Small intestine (tissue), 7 donors: ENCODE measurements around the gene ALDH1L1. TPM values are rescaled to one million over a fixed set of nuclear protein-coding genes. Genes with fewer than 3 reads are reported as not detected.
"Not testable (repeated sequence)": the region's sequence is repeated elsewhere in the genome, so short reads cannot be mapped to it uniquely, and the experiment has no call there.

Experiments
- DNase-seq, 2 donors: peaks; one replicate each; pipeline versions ENCODE4 v3.0.0 to v3.0.0-alpha.2; 2013
- FAIRE-seq: peaks from 2 replicates; lab custom pipeline; 2012; peaks lifted over from hg19 to GRCh38; lab: Jason Lieb, UNC
- H3K27ac ChIP-seq, 3 donors: one replicate each; pipeline ENCODE4 v1.5.1; 2013; ENCODE audit warnings: low read length in 2 of 3, mild to moderate bottlenecking in 2 of 3, control low read depth in 1 of 3, inconsistent platforms in 1 of 3, low read depth in 1 of 3, moderate library complexity in 1 of 3
- H3K27me3 ChIP-seq, 3 donors: one replicate each; pipeline ENCODE4 v1.6.1; 2013; ENCODE audit warnings: low read length in 3 of 3, inconsistent platforms in 1 of 3; ENCODE audit not compliant: control insufficient read depth in 3 of 3, insufficient read depth in 3 of 3
- H3K36me3 ChIP-seq, 3 donors: one replicate each; pipeline ENCODE4 v1.6.1; 2013; ENCODE audit warnings: low read length in 3 of 3, inconsistent platforms in 1 of 3, low read depth in 1 of 3, mild to moderate bottlenecking in 1 of 3, moderate library complexity in 1 of 3; ENCODE audit not compliant: control insufficient read depth in 3 of 3, insufficient read depth in 2 of 3
- H3K4me1 ChIP-seq, 3 donors: one replicate each; pipeline ENCODE4 v1.6.1; 2013; ENCODE audit warnings: low read length in 2 of 3, inconsistent platforms in 1 of 3, low read depth in 1 of 3, mild to moderate bottlenecking in 1 of 3, moderate library complexity in 1 of 3; ENCODE audit not compliant: control insufficient read depth in 3 of 3, insufficient read depth in 2 of 3
- H3K4me3 ChIP-seq, 3 donors: one replicate each; pipeline ENCODE4 v1.5.1; 2013; ENCODE audit warnings: low read length in 3 of 3, control low read depth in 1 of 3, inconsistent platforms in 1 of 3, low read depth in 1 of 3, mild to moderate bottlenecking in 1 of 3, moderate library complexity in 1 of 3
- H3K9me3 ChIP-seq, 2 donors: one replicate each; pipeline ENCODE4 v1.6.1; 2013; ENCODE audit warnings: low read depth in 1 of 2, low read length in 1 of 2; ENCODE audit not compliant: control insufficient read depth in 2 of 2, insufficient read depth in 1 of 2
- WGBS, 3 donors: extraction: QIAGEN DNeasy Blood & Tissue Kit; methylation state at CpG; one replicate each; pipeline ENCODE4 v1.1.7; 2013; 5-methylcytosine and 5-hydroxymethylcytosine counted together
- polyA plus RNA-seq, 4 donors: library from polyadenylated mRNA; stranded (reverse) in 3 of 4; unstranded in 1 of 4; fragments of 200-250 nt in 3 of 4; fragments of 120-200 nt in 1 of 4; gene quantifications; one replicate each; pipeline versions ENCODE4 v1.2.1 to v1.2.3, GENCODE V29; 2013
- donor health status: healthy with polysubstance abuse.
- donor health status: control.
- donor health status: control.
- donor health status: Bipolar disorder and iron deficiency.
- donor health status: healthy.

The ALDH1L1 gene
- polyA plus RNA-seq, 4 donors, result 0.27 to 58.7 (median 2.5) TPM

- 94 to 97% (median 97%) methylated on average over 8 of the region's 8 CpGs for WGBS, 3 donors
- H3K27ac ChIP-seq, result no peak overlapping the region
- H3K36me3 ChIP-seq, result peaks cover 0 to 19% (median 0%) of the 10 kb centered on the region in 3 donors
- H3K9me3 ChIP-seq, result peaks cover 0 to 8% of the 10 kb centered on the region in 2 donors
- DNase-seq, result no peak
- no peak overlapping the region for H3K4me3 ChIP-seq
- H3K4me1 ChIP-seq, result no peaks in the 10 kb centered on the region
- no peaks in the 10 kb centered on the region for H3K27me3 ChIP-seq
- FAIRE-seq, result no peak
These were observed 112.4 kb downstream of the ALDH1L1 start for GRCh38 chr3:126067959-126068358.

GRCh38 chr3:126066676-126067075, 113.7 kb downstream of the ALDH1L1 start:
- H3K9me3 ChIP-seq, result not testable (repeated sequence)

GRCh38 chr3:126065876-126066275, 114.5 kb downstream of the ALDH1L1 start:
- no peaks in the 10 kb centered on the region for H3K27me3 ChIP-seq
- FAIRE-seq, result no peak
- peaks cover 0 to 25% (median 0%) of the 10 kb centered on the region in 3 donors for H3K36me3 ChIP-seq
- DNase-seq, result no peak
- H3K9me3 ChIP-seq, result peaks cover 0 to 4% of the 10 kb centered on the region in 2 donors
- no peak overlapping the region for H3K27ac ChIP-seq
- 92 to 97% (median 94%) methylated on average over 3 of the region's 3 CpGs for WGBS, 3 donors
- no peaks in the 10 kb centered on the region for H3K4me1 ChIP-seq
- H3K4me3 ChIP-seq, result no peak overlapping the region

More at GRCh38 chr3:126066676-126067075, 113.7 kb downstream of the ALDH1L1 start:
- H3K4me1 ChIP-seq, FAIRE-seq, H3K4me3 ChIP-seq, H3K27me3 ChIP-seq, H3K27ac ChIP-seq, DNase-seq: not testable (repeated sequence)
- H3K36me3 ChIP-seq, result peaks cover 0 to 24% (median 0%) of the 10 kb centered on the region in 3 donors
- WGBS, 3 donors, result 67 to 80% (median 74%) methylated on average over 6 of the region's 6 CpGs

- H3K4me1 ChIP-seq, result no peaks in the 10 kb centered on the region
- FAIRE-seq (no peak), DNase-seq (peak in 1 of 2 donors; percentile 86)
- H3K9me3 ChIP-seq, result peaks cover 0 to 4% of the 10 kb centered on the region in 2 donors
- no peaks in the 10 kb centered on the region for H3K27me3 ChIP-seq
- peaks cover 0 to 28% (median 0%) of the 10 kb centered on the region in 3 donors for H3K36me3 ChIP-seq
- no peak overlapping the region for H3K4me3 ChIP-seq
- WGBS, 3 donors, result 50 to 69% (median 61%) methylated on average over 10 of the region's 10 CpGs
- H3K27ac ChIP-seq, result no peak overlapping the region
These were observed 115.6 kb downstream of the ALDH1L1 start for GRCh38 chr3:126064627-126065258.

GRCh38 chr3:126063358-126063965, 116.9 kb downstream of the ALDH1L1 start:
- no peak for FAIRE-seq
- no peaks in the 10 kb centered on the region for H3K27me3 ChIP-seq
- H3K27ac ChIP-seq, result no peak overlapping the region
- no peak for DNase-seq
- no peak overlapping the region for H3K4me3 ChIP-seq
- peaks cover 0 to 30% (median 0%) of the 10 kb centered on the region in 3 donors for H3K36me3 ChIP-seq
- no peaks in the 10 kb centered on the region for H3K4me1 ChIP-seq
- 91 to 92% (median 91%) methylated on average over 8 of the region's 8 CpGs for WGBS, 3 donors
- H3K9me3 ChIP-seq, result peaks cover 0 to 4% of the 10 kb centered on the region in 2 donors

- DNase-seq (no peak), FAIRE-seq (no peak)
- 83 to 92% (median 84%) methylated on average over 8 of the region's 8 CpGs for WGBS, 3 donors
- H3K4me3 ChIP-seq, result no peak overlapping the region
- no peak overlapping the region for H3K27ac ChIP-seq
- H3K36me3 ChIP-seq, result peaks cover 0 to 31% (median 0%) of the 10 kb centered on the region in 3 donors
- H3K27me3 ChIP-seq, result no peaks in the 10 kb centered on the region
- no peaks in the 10 kb centered on the region for H3K9me3 ChIP-seq
- H3K4me1 ChIP-seq, result peaks cover 0 to 6% (median 6%) of the 10 kb centered on the region in 3 donors
These were observed 118.9 kb downstream of the ALDH1L1 start for GRCh38 chr3:126061301-126062032.

- DNase-seq (no peak), FAIRE-seq (no peak)
- Histone ChIP-seq H3K36me3 (peaks cover 0 to 36% (median 0%) of the 10 kb centered on the region in 3 donors), H3K4me3 (no peak overlapping the region), H3K4me1 (peaks cover 0 to 11% (median 6%) of the 10 kb centered on the region in 3 donors), H3K27ac (no peak overlapping the region), H3K27me3 (no peaks in the 10 kb centered on the region), H3K9me3 (no peaks in the 10 kb centered on the region)
- 85 to 94% (median 89%) methylated on average over 7 of the region's 7 CpGs for WGBS, 3 donors
These were observed 119.7 kb downstream of the ALDH1L1 start for GRCh38 chr3:126060613-126061145.

GRCh38 chr3:126058666-126059065, 121.7 kb downstream of the ALDH1L1 start:
- FAIRE-seq (no peak), DNase-seq (no peak)
- Histone ChIP-seq H3K27ac (no peak overlapping the region), H3K4me3 (no peak overlapping the region), H3K27me3 (no peaks in the 10 kb centered on the region), H3K9me3 (no peaks in the 10 kb centered on the region), H3K4me1 (peaks cover 0 to 11% (median 6%) of the 10 kb centered on the region in 3 donors), H3K36me3 (peaks cover 0 to 28% (median 0%) of the 10 kb centered on the region in 3 donors)
- WGBS, 3 donors, result 82 to 95% (median 83%) methylated on average over 7 of the region's 7 CpGs
